ENCODE data around the gene MCC.

GRCh38 chr5:112974901-112975300, 513.4 kb downstream of the MCC start:
- TF ChIP-seq NFRKB (IDR thresholded peaks at IDR 0.05) = no peak
- no peak for TF ChIP-seq TARDBP (IDR thresholded peaks at IDR 0.05)
- TF ChIP-seq BHLHE40 (IDR thresholded peaks at IDR 0.05; ENCODE audit: borderline replicate concordance) = no peak
- no peak for TF ChIP-seq LEF1 (IDR thresholded peaks at IDR 0.05; ENCODE audit: borderline replicate concordance)
- no peak for TF ChIP-seq L3MBTL2 (conservative IDR thresholded peaks at IDR 0.05)
